ENCODE results near the gene BABAM1. TPM values are rescaled to one million over a fixed set of nuclear protein-coding genes. Genes with fewer than 3 reads are reported as not detected.

Gene BABAM1
- polyA plus RNA-seq, 1 donor (not counting 4 experiments of a cell fraction or from before 2014, with no cell fraction given), result 92.8 TPM

DNA sequence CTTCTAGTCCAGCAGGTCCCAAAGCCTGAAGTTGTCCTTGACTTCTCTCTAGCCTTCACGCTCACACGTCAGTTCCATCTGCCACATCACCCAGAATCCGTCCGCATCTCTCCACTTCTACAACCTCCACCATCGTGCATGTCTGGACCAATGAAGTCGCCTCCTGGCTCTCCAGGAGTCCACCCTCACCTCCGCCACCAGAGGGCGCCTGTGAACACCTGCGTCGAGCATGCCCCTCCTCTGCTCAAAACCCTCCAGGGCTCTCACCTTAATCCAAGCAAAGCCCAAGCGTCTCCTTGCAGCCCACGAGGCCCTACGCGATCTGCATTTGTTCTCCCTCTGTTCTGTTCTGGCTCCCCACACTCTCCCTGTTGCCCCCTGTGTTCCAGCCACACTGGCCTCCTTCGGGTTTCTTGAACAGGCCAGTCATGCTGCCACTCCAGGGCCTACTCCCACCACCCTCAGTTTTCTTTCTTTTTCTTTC is 6.4 kb upstream of the BABAM1 start:
- DNase-seq (ENCODE audit: low read depth, low spot score), result peak; percentile 49
- no peak overlapping the region for H3K9ac ChIP-seq (ENCODE audit: control insufficient read depth, extremely low read depth, insufficient read depth, low read length)
- TF ChIP-seq EZH2 (IDR thresholded peaks at IDR 0.05; ENCODE audit: low read length), result no peak
- TF ChIP-seq, protein P1, sequence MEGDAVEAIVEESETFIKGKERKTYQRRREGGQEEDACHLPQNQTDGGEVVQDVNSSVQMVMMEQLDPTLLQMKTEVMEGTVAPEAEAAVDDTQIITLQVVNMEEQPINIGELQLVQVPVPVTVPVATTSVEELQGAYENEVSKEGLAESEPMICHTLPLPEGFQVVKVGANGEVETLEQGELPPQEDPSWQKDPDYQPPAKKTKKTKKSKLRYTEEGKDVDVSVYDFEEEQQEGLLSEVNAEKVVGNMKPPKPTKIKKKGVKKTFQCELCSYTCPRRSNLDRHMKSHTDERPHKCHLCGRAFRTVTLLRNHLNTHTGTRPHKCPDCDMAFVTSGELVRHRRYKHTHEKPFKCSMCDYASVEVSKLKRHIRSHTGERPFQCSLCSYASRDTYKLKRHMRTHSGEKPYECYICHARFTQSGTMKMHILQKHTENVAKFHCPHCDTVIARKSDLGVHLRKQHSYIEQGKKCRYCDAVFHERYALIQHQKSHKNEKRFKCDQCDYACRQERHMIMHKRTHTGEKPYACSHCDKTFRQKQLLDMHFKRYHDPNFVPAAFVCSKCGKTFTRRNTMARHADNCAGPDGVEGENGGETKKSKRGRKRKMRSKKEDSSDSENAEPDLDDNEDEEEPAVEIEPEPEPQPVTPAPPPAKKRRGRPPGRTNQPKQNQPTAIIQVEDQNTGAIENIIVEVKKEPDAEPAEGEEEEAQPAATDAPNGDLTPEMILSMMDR (optimal IDR thresholded peaks at IDR 0.05 in 1 of 3, IDR thresholded peaks at IDR 0.05 in 1 of 3, conservative IDR thresholded peaks at IDR 0.05 in 1 of 3; ENCODE audit: extremely low read depth in 1 of 3, insufficient read depth in 2 of 3, low read length in 3 of 3), result peak; percentile 95 to 98 (median 98)
- no peak overlapping the region for H3K4me3 ChIP-seq (ENCODE audit: control insufficient read depth in 2 of 3, extremely low read depth in 1 of 3, insufficient read depth in 2 of 3, low read depth in 1 of 3, low read length in 3 of 3)
- peak; percentile 73 for FAIRE-seq
- no peak overlapping the region for H3K4me2 ChIP-seq (ENCODE audit: control insufficient read depth, extremely low read depth, insufficient read depth, low read depth, low read length)
- H3K9me3 ChIP-seq (ENCODE audit: control insufficient read depth, low read depth, low read length), result peaks cover 5% of the 10 kb centered on the region
- H4K20me1 ChIP-seq (ENCODE audit: control insufficient read depth, extremely low read depth, insufficient read depth, low read length), result no peaks in the 10 kb centered on the region
- H3K9me1 ChIP-seq (ENCODE audit: control insufficient read depth, extremely low read depth, insufficient read depth, low read length), result no peaks in the 10 kb centered on the region
- no peaks in the 10 kb centered on the region for H3K4me1 ChIP-seq (ENCODE audit: control insufficient read depth, extremely low read depth, insufficient read depth, low read length)
- H3K36me3 ChIP-seq (ENCODE audit: control insufficient read depth in 2 of 2, extremely low read depth in 1 of 2, insufficient read depth in 2 of 2, low read length in 2 of 2), result no peaks in the 10 kb centered on the region
- H3K27me3 ChIP-seq (ENCODE audit: control insufficient read depth, extremely low read depth, insufficient read depth, low read length), result no peaks in the 10 kb centered on the region
- dilution Hi-C loops (cut with MboI; ENCODE audit: extremely low pct_ligation_motif_present, low sequenced_read_pairs), result no loop called here
- H3K27ac ChIP-seq (ENCODE audit: control insufficient read depth, insufficient read depth, low read length), result no peak overlapping the region
- H2AFZ ChIP-seq (ENCODE audit: control insufficient read depth, low read length), result peak overlapping the region; percentile 75
- no peaks in the 10 kb centered on the region for H3K79me2 ChIP-seq (ENCODE audit: control insufficient read depth, insufficient read depth, low read length)

DNA sequence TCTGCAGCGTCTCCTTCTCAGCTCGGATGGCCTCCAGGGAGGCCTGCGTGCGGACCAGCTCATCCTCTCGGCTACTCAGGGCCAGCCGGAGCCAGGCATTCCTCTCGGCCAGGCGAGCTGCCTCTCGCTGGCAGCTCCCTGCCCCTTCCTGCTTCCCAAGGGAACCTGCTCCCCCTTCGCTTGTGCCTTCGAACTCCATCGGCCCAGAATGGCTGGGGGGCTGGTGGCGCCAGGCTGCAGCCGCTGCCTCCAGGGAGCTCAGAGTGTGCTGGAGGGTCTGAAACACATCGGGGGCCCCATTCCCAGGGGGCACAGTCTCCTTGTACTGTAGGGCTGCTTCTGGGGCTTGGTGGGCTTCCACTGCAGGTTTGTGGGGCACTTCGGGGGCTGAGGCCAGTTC is 4.7 kb upstream of the BABAM1 start:
- Histone ChIP-seq H3K4me3 (ENCODE audit: control insufficient read depth in 2 of 3, extremely low read depth in 1 of 3, insufficient read depth in 2 of 3, low read depth in 1 of 3, low read length in 3 of 3) (no peak overlapping the region), H3K9me3 (ENCODE audit: control insufficient read depth, low read depth, low read length) (peaks cover 5% of the 10 kb centered on the region), H3K9me1 (ENCODE audit: control insufficient read depth, extremely low read depth, insufficient read depth, low read length) (no peaks in the 10 kb centered on the region), H3K4me2 (ENCODE audit: control insufficient read depth, extremely low read depth, insufficient read depth, low read depth, low read length) (no peak overlapping the region), H3K79me2 (ENCODE audit: control insufficient read depth, insufficient read depth, low read length) (peaks cover under 1% of the 10 kb centered on the region), H3K9ac (ENCODE audit: control insufficient read depth, extremely low read depth, insufficient read depth, low read length) (no peak overlapping the region), H2AFZ (ENCODE audit: control insufficient read depth, low read length) (no peak overlapping the region), H3K27me3 (ENCODE audit: control insufficient read depth, extremely low read depth, insufficient read depth, low read length) (no peaks in the 10 kb centered on the region), H4K20me1 (ENCODE audit: control insufficient read depth, extremely low read depth, insufficient read depth, low read length) (no peaks in the 10 kb centered on the region), H3K36me3 (ENCODE audit: control insufficient read depth in 2 of 2, extremely low read depth in 1 of 2, insufficient read depth in 2 of 2, low read length in 2 of 2) (no peaks in the 10 kb centered on the region), H3K4me1 (ENCODE audit: control insufficient read depth, extremely low read depth, insufficient read depth, low read length) (no peaks in the 10 kb centered on the region), H3K27ac (ENCODE audit: control insufficient read depth, insufficient read depth, low read length) (no peak overlapping the region)
- TF ChIP-seq, protein P1 (optimal IDR thresholded peaks at IDR 0.05 in 1 of 3, IDR thresholded peaks at IDR 0.05 in 1 of 3, conservative IDR thresholded peaks at IDR 0.05 in 1 of 3; ENCODE audit: extremely low read depth in 1 of 3, insufficient read depth in 2 of 3, low read length in 3 of 3), result no peak
- TF ChIP-seq EZH2 (IDR thresholded peaks at IDR 0.05; ENCODE audit: low read length), result no peak
- dilution Hi-C loops (cut with MboI; ENCODE audit: extremely low pct_ligation_motif_present, low sequenced_read_pairs), result no loop called here
- DNase-seq (ENCODE audit: low read depth, low spot score) (no peak), FAIRE-seq (no peak)

All from keratinocyte (primary cell).